Testis (tissue), 2 donors: ENCODE data around the gene FCN2.

ENCODE experiments used
- POLR2A ChIP-seq: fragments of 450-650 bp; IDR thresholded peaks from one replicate; pipeline ENCODE4 v1.6.1; 2017; ENCODE audit warnings: antibody characterized with exemption, mild to moderate bottlenecking, moderate library complexity
- TF ChIP-seq, protein P1 (sequence below), 3 experiments: fragments of 450-650 bp in 2 of 3; fragments of 200-600 bp in 1 of 3; sonication (generic) in 1 of 3; IDR thresholded peaks; one replicate each; pipeline ENCODE4 v1.5.1; 2016 to 2019; ENCODE audit warnings: antibody characterized with exemption in 3 of 3, mild to moderate bottlenecking in 2 of 3, moderate library complexity in 1 of 3

DNA sequence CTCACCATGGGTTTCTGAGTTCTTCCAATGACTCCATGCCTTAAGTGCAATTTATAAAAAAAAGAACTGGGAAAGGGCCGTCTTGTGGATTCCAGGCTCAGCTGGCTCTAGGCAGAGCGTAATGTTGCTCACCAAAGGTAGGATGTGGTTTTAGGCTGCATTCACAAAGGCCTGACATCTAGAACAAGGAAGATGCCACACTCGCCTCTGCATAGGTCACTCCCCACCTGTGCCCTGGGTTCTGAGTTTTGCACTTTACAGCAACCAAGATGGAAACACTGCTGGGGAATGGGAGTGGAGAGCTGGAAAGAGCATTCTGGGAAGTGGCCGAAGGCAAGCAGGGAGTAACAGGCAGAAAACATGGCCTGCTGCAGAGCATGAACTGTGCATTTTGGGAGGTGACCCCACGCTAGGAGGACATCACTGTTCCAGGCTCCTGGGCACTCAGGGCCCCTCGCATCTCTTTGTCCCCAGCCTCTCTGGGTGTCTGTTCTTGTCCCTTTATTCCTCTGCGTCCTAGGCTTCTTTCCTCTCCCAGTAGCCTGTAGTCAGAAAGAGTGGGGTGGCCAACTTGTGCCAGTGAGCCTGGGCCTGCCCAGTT is 12.3 kb downstream of the FCN2 start:
- TF ChIP-seq, protein P1, sequence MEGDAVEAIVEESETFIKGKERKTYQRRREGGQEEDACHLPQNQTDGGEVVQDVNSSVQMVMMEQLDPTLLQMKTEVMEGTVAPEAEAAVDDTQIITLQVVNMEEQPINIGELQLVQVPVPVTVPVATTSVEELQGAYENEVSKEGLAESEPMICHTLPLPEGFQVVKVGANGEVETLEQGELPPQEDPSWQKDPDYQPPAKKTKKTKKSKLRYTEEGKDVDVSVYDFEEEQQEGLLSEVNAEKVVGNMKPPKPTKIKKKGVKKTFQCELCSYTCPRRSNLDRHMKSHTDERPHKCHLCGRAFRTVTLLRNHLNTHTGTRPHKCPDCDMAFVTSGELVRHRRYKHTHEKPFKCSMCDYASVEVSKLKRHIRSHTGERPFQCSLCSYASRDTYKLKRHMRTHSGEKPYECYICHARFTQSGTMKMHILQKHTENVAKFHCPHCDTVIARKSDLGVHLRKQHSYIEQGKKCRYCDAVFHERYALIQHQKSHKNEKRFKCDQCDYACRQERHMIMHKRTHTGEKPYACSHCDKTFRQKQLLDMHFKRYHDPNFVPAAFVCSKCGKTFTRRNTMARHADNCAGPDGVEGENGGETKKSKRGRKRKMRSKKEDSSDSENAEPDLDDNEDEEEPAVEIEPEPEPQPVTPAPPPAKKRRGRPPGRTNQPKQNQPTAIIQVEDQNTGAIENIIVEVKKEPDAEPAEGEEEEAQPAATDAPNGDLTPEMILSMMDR (IDR thresholded peaks at IDR 0.05) = no peak
- TF ChIP-seq POLR2A = no peak
